EH (cell line): ENCODE data around the gene LARP4B.

Experiments used
- DNase-seq: peaks from one replicate; pipeline ENCODE4 v3.0.0-alpha.2; 2015; ENCODE audit warnings: low read depth

The LARP4B gene

DNA sequence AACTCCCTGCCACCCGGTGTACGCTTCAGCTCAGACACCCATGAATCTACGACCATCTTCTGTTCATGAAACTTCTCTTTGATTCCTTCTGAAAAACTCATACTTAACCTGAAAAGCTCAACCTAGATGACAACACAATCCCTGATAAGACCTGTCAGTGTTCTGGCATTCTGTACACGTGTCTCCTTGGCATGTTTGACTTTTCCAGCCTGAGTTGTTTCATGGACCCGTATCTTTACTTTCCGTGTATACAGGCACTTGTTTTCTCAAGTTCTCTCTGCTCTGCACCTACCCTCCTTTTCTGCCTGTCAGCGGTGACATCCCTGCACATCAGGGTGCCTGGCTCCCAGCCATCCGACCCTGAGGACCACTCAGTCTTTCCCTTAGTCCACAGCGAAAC is 103.3 kb downstream of the LARP4B start:
- DNase-seq = no peak

DNA sequence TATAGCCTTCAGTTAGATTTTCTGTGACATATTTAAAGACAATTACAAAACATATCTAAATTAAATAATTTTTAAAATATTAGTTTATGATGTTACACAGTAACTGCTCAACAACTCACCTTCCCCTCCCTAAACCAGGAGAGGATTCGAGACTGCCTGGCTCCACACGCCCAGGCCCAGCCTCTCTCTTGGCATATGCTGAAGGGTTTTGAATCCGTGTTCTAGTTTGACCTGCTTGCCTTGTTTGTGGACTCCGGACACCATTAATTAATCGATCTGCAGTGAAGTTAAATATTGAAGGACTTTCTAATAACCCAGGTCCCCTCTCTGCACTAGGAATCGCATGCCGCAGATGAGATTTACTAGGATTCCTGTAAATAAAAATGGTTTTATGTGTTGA is 106.6 kb downstream of the LARP4B start:
- DNase-seq = no peak

DNA sequence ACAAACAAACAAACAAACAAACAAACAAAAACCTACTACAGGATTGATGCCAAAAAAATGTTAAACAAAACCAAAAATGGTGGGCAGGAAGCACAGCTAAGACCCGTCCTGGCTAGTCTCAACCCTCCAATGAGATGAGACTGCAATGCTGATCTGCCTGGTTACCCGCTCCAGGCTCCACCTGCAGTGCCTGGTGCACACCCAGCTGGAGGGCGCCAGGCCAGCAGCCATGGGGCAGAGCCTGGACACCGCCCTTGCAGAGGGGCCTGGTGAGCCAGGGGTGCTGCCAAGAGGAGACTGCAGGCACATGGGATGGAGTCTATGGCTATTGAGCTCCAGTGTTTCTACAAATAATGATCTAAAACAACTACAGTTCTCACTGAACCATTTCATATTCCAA is 107.0 kb downstream of the LARP4B start:
- no peak for DNase-seq

DNA sequence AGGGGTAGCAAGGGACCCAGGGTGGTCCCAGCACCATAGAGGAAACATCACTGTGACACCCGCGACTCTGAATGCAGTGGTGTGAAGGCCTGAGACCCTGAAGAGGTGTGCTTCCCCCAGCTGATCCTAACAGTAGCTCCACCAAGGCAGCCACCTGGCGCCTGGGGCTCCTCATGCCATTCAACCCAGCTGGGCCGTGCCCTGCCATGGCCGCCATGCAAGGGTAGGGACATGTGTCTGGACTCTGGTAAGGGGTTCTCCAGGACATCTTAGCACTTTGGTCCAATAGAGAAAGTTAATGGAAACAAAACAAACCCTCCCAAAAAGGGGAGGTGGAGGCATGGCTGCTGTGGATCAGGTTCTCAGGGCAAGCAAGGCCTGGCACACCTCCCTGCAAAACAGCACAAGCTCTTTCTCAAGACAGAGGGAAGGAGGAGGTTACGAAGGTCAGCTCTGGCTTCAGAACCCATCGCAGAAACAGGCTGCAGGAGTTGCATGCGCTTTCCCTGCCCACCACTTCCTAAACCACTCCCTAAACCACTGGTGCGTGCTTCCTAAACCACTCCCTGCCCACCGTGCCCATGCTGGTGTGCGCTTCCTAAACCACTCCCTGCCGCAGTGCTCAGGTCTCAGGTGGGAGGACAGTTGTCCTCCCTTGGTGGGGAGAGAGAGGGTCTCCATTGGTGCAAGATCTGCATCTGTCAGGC is 108.7 kb downstream of the LARP4B start:
- DNase-seq = no peak

DNA sequence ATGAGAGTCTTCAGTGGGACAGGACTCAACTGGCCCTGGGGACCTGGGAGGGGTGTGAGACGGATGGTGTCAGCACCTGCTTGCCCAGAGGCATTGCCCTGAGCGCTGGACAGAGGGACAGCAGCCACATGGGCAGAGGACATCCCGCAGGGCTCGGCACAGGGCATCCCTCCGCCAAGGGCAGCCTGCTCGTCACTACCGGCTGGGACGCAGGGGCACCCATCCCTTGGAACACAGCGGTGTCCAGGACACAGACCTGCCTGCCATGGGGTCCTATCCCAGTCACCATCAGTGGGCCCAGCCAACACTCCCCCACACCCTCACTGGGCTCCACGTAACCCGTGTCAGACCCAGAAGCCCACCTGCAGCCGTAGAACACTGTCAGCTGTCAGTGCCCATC is 109.3 kb downstream of the LARP4B start:
- DNase-seq = no peak

DNA sequence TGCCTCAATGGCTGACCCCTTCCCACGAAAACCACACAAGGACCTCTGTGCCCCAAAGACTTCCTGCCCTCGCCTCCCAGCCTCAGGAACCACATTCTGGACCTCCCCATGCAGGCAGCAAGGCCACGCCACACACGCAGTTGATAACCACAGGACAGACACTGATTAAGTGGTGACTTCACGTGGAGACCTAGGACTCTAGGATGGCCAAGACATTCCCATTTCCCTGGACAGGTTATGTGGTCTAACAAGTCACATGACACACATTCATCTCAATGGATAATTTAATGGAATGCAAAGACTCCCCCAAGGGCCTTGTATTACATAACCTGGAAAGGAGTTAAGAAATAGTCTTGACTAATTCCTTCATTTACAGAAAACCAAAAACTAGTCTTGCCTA is 110.2 kb downstream of the LARP4B start:
- DNase-seq = peak; percentile 63

DNA sequence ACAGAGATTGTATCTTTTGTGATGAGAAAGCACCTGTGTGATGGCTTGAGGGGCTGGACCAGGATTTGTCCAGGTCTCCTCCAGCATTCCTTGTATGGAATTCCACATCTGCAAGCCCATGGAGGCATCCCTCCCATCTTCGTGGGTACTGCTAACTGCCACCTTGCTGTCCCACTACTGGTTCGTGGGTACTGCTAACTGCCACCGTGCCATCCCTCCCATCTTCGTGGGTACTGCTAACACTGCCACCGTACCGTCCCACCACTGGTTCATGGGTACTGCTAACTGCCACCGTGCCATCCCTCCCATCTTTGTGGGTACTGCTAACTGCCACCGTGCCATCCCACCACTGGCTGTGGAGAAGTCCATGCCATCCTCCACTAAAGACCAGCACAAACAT is 111.7 kb downstream of the LARP4B start:
- DNase-seq = no peak

DNA sequence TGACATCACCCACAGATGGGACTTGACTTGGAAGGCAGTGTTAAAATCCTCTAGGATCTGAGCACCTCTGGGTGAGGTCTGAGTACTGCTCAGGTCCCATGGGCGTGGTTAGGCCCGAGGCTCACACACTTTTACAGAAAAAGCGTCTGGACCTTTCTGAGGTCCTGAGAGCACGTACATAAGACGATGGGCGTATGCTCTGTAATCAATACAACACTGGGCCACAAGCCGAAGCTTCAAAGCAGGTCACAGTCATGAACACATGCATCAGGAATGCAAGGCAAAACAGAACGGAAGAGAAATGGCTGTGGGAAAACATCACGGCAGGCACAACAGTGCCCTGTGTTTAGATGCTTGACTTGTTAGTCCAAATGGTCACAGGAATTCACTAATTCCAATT is 112.2 kb downstream of the LARP4B start:
- DNase-seq = peak; percentile 83

DNA sequence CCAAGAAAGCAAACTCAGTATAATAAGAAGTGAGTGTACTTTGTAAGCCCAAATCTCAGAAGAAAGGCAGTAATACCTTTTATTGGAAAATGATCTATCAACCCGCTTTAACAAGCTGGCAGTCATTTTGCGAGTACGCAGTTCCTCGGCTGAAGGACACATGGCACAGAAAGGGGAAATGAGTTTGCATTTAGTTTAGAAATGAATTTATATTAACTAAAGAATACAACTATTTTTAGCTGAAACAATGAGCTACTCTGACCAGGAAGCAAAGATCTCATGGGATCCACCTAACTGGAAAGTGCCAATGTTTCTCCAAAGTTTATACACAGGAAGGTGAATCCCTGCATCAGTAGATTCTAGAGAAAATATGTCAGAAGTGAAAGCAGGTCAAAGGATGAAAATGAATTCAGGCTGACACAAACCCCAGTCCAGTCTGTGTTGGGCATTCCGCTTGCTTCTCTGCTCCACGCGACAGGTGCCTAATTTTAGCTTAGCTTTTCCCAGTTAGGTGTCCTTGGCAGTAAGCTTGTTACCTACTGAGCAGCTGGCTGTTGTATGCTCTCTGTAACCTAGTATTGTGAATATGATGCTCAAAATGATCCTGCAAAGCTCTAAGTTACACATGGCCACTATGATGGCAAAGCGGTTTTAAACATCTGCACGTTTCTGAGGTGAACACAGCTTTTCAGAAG is 112.8 kb downstream of the LARP4B start:
- no peak for DNase-seq

DNA sequence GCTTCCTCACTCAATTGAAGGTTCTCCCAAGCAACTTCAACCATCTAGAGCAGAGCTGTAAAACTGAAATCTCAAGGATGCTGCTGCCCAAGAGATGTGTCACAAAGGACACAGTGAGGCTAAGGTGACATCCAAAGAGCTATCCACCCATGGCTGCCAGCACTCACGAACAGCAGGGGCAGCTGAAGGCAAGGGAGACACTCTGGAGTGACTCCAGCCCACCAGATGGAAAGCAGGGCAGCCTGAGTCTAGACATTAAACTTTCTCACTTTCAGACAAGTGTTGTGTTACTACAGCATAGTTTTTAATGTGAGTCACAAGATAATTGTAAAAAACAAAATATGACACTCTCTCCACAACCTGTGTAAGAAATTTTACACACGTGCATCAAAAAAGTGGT is 113.5 kb downstream of the LARP4B start:
- DNase-seq = peak; percentile 32

DNA sequence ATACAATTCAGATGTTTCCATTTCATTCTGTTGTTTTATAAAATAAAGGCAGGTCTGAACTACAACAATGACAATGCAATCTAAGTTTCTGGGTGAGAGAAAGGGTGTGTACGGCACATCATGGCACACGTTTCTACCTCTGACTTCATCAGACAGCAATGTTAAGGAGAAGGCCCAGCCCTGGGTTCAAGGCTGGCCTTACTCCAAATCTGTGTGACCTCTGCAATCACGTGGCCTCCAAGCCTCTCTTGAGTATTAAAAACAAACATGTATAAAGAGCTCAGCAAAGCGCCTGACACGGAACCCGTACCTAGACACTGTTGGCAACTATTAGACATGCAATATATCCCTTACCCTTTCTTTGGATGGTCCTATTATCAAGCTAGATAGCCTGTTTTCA is 114.1 kb downstream of the LARP4B start:
- DNase-seq = no peak

DNA sequence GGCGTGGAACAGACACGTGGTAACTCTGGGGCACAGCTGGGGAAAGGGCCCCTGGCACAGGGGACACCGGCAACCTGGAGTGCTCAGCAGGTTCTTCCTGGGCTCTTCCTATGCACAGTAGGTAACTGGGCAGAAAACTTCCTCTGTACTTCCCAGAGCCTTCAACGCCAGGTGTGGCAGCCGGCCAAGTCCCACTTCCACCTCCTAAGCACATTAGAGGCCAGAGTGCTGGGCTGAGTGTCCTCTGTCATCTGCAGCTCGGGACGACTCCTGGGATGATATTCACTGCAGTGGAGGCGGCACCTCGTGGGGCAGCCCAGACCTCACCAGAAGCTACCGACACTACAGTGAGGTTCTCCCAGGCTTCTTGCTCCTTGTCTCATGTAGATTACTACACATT is 114.5 kb downstream of the LARP4B start:
- no peak for DNase-seq

DNA sequence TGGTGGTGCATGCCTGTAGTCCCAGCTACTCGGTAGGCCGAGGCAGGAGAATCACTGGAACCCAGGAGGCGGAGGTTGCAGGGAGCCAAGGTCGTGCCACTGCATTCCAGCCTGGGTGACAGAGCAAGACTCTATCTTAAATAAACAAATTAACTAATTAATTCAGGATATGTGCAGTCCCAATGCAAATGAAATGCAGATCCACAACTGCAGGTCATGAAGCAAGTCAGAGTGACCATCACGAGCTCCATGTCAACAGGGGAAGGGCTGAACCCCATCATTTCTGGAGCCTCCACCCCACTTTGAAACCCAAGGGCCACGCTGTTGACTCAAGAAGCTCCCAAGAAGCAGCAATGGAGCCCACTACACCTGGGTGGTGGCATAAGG is 115.4 kb downstream of the LARP4B start:
- no peak for DNase-seq

DNA sequence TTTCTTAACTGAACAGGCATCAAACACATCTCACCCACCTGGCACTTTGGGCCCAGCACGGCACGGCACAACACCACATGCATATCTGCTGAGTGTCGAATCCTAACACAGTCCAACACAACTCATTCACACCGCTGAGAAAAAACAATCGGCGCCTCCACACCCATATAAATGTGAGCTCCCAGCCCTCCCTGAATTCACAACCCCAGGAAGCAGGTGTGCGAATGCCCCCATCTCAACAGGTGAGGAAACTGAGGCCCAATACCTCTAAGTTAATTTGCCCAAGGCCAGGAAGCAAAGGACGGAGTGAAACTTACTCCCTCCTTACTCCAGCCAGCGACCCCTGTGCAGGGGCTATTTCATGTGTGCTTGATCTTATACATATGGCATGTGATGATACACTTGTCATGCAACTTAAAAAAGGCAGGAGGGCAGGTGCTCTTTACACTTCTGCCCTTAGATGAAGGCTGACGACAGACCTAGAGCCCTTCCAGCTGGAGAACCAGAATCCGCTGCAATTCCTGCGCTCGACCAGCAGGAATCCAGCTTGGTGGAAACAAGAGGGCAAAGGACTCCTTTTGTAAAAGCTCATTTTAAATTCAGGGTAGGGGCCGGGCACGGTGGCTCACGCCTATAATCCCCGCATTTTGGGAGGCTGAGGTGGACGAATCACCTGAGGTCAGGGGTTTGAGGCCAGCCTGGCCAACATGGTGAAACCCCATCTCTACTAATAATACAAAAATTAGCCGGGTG is 116.0 kb downstream of the LARP4B start:
- no peak for DNase-seq

DNA sequence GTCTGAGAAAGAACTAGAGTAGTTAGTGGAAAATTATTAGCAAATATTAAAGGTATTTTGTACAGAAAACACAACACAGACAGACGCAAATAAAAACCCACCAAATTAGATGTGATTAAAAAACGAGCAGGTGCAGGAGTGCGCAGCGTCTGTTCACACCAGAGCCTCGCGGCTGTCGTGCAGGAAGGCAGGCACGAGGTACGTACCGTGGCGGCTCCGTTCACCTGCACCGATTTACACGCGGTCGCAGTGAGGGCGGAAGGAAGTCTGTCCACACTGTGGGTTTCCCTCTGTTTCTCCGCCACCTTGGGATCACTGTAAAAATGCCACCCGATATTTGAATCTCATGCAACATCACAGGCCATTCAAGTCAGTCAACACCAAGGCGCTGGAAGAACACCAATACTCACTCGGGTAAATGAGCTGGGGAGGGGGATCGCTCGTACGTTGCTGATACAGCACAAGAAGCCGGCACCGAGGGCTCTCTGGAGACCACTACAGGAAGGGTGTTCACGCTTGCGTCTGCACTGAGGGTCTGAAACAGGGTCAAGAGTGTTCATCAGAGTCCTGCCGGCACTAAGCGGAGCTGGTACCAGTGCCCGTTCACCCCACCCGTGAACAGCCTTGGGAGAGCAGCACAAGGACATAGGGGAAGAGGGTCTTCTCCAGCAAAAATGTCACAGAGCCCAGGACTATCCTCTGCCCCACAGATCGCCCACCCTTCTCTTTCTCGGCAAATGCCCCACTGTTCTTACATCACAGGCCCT is 116.8 kb downstream of the LARP4B start:
- DNase-seq = no peak

DNA sequence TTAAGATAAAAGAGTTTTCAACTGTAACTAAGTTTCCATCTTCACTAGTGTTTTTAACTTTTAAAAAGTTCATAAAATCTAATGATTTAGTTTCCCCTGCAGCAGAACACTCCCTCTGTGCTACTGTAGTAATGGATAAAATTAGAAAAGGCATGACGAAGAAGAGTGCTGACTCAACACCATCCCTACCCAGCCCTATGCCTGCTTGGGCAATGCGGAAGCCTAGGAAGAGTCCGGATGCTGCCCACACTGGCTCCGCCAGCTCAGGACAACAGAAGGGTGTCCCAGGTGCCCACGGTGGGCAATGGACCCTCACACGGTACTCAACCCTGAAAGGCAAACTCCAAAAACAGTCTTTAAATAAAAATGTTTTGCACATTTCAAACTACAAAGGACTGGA is 118.2 kb downstream of the LARP4B start:
- DNase-seq = no peak

DNA sequence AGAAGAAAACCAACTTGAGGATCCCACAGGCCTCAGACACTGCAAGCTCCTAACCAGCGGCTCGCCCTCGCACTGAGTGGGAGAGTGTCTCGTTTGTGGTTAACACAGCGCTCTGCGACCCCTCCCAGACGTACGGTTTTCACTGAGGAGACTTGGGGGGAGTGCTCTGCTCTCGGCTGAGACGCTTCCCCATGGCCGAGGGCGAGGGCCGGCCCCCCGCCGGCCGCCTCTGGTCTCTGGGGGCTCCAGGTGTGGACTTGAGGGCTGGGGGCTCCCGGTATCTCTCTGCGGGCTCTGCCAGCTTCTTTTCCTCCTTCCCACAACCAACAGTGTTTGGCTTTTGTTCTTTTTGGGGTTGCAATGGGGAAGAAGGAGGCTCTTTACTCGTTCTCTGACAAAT is 118.7 kb downstream of the LARP4B start:
- no peak for DNase-seq

DNA sequence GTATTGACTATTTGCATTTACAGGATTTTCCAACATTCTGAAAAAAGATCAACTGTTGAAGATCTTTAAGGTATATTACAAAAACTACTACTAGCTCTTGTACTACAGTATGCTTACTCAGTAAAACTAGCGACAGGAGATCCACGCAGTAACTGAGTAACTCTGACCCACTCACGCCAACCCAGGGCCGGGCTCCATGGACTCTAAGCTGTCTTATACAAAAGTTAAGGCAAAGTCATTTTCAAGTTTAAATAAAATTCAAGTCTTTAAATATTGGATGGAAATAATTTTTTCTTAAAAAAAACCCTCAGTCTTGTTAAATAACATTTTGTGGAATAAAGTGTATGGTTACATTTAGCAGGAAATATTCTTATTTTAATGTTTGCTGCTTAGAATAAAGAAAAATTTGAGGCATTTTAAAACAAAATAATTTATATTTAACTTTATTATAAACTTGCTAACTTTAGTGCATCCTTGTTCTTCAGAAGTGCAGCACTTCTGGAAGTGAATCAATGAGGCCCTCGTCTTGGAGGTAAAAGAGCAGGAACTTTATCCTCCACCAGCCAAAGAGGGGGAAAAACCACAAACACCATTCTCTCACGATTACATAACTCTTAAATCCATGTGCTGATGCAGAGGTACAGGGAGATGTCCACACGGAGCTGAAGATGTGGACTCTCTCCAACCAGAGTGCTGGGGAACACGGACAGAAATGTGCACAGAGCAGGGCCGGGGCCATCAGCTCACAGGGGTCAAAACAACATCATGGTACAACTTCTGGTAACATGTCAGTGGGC is 119.9 kb downstream of the LARP4B start:
- DNase-seq = peak; percentile 35

DNA sequence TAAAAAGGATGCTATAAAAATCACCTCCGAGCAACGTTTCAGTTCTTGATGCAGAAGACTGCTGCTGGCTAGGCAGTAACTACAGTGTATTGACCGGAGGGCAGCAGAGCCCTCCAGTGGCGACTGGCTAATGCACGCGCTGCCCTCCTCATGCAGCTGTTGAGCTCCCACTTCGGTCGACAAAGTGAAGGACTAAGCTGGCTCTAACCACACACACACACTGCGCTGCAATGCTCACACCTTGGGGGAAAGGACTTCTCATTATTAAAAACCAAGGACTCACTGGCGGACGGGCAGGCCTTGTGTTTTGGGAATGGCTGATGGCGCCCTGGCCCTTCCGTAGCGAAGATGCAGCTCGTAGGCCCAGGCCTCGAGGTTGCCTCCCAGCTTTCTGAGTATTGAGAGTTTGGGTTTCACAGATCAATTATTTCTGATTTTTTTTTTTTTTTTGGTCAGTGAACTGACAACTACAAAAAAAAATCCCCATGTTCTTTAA is 121.1 kb downstream of the LARP4B start:
- DNase-seq = peak; percentile 33

DNA sequence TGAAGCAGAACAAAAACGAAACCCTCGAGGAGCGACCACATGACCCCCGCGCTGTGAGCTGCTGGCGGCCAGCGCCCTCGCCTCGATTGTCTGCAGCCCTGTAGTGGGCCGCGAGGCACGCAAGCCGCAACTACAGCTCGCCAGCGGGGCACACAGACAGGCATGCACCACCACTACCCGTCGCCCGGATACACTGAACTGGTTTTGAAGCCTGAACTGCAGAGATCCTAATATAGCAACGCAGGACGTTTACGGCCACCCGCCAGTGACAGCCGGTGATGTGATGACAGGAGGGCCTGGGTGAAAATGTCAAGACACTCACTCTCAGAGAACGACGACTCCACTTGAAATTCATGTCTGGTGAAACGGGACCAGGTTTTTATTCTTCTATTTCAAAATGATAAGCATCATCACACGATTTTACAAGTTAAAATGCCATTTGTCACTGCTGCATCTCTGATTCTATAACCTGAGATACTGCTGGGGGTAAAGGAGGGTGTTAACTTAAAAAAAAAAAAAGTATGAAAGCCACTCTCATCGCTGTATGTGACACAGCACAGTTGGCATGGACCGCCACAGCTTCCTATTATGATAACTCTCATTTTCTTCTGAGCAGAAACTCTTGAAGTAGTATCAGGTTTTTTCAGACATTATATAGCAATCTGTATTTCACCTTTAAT is 121.7 kb downstream of the LARP4B start:
- DNase-seq = no peak

DNA sequence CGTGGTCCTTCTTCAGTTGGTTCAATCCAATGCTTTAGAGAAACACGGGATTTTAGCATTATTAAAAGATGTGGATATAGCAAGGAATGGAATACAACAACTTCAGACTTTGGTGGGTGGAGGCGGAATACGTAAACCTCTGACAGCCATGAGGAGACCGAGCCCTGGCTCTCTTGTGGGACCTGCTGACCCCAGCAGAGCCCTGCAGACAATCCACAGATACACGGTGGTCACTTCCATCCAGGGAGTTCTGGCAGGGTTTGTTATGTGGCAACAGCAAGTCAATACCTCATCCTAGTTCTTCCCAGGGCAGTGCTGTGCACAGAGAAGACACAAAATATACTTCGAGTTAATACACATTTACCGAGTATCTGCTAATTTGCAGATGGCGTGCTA is 123.5 kb downstream of the LARP4B start:
- no peak for DNase-seq
